Left lobe of liver (tissue), 2 donors: ENCODE measurements around the gene ISM1. TPM values are rescaled to one million over a fixed set of nuclear protein-coding genes. Genes with fewer than 3 reads are reported as not detected.
A peak's percentile ranks its signal among the peaks of the same experiment; 100 is the strongest.
"Not testable (repeated sequence)": the region's sequence is repeated elsewhere in the genome, so short reads cannot be mapped to it uniquely, and the experiment has no call there.

Experiments
- ATAC-seq: fragments of 200-7000 bp; cut with Tn5 transposase; one replicate; pipeline ENCODE4 v1.9.1; 2020; ENCODE audit warnings: mild to moderate bottlenecking, moderate library complexity
- DNase-seq: peaks from one replicate; pipeline ENCODE4 v3.0.0-alpha.2; 2020; ENCODE audit warnings: low spot score
- total RNA-seq: library from RNA; stranded (reverse); gene quantifications from one replicate; pipeline ENCODE4 v1.2.1, GENCODE V29; 2021
- donor health status: DM: no; HTN: no; CAD: no; lungs with moderate emphysema.
- donor health status: DM: no; HTN: yes; CAD: no.

Gene ISM1
- total RNA-seq, 1 donor from 2014 or later, result 3.1 TPM

GRCh38 chr20:13221313-13221672, 219 bp downstream of the ISM1 start:
- no peak for ATAC-seq

GRCh38 chr20:13221673-13222318, 722 bp downstream of the ISM1 start:
- ATAC-seq (peak; percentile 69), DNase-seq (peak; percentile 65)

More at GRCh38 chr20:13221313-13221672, 219 bp downstream of the ISM1 start:
- DNase-seq, result no peak

GRCh38 chr20:13222319-13222716, 1.2 kb downstream of the ISM1 start:
- no peak for ATAC-seq
- no peak for DNase-seq

GRCh38 chr20:13223736-13224520, 2.9 kb downstream of the ISM1 start:
- no peak for ATAC-seq
- no peak for DNase-seq

- ATAC-seq (no peak), DNase-seq (no peak)
Measured at GRCh38 chr20:13226367-13226766, 5.3 kb downstream of the ISM1 start.

- DNase-seq (no peak), ATAC-seq (no peak)
Measured at GRCh38 chr20:13228771-13229170, 7.7 kb downstream of the ISM1 start.

- ATAC-seq (no peak), DNase-seq (no peak)
Measured at GRCh38 chr20:13229538-13229937, 8.5 kb downstream of the ISM1 start.

GRCh38 chr20:13231031-13231752, 10.1 kb downstream of the ISM1 start:
- ATAC-seq, result no peak
- no peak for DNase-seq

GRCh38 chr20:13232999-13233398, 11.9 kb downstream of the ISM1 start:
- ATAC-seq, result no peak
- DNase-seq, result no peak

- DNase-seq (no peak), ATAC-seq (no peak)
Measured at GRCh38 chr20:13234961-13235360, 13.9 kb downstream of the ISM1 start.

- not testable (repeated sequence) for DNase-seq, ATAC-seq
Measured at GRCh38 chr20:13236360-13236759, 15.3 kb downstream of the ISM1 start.

- ATAC-seq (peak; percentile 71), DNase-seq (no peak)
Measured at GRCh38 chr20:13236990-13237720, 16.1 kb downstream of the ISM1 start.

- no peak for DNase-seq
- peak; percentile 71 for ATAC-seq
Measured at GRCh38 chr20:13238001-13238653, 17.1 kb downstream of the ISM1 start.

GRCh38 chr20:13243826-13244376, 22.8 kb downstream of the ISM1 start:
- DNase-seq (no peak), ATAC-seq (peak; percentile 90)

- ATAC-seq, result peak; percentile 25
- no peak for DNase-seq
Measured at GRCh38 chr20:13245250-13245723, 24.2 kb downstream of the ISM1 start.

- DNase-seq (no peak), ATAC-seq (no peak)
Measured at GRCh38 chr20:13249118-13249797, 28.2 kb downstream of the ISM1 start.

- DNase-seq (no peak), ATAC-seq (no peak)
Measured at GRCh38 chr20:13249798-13250170, 28.7 kb downstream of the ISM1 start.

- no peak for ATAC-seq
- DNase-seq, result no peak
Measured at GRCh38 chr20:13250251-13250650, 29.2 kb downstream of the ISM1 start.

GRCh38 chr20:13251106-13251903, 30.2 kb downstream of the ISM1 start:
- ATAC-seq (no peak), DNase-seq (no peak)
